Prostate gland (tissue), 2 donors: ENCODE data around the gene SLA2. TPM values are rescaled to one million over a fixed set of nuclear protein-coding genes. Genes with fewer than 3 reads are reported as not detected.

Experiments used
- DNase-seq: peaks from one replicate; pipeline ENCODE4 v3.0.0-alpha.2; 2019; ENCODE audit warnings: low spot score
- H3K27ac ChIP-seq, 2 donors: fragments of 200-600 bp; sonication (generic); 2 replicates each; pipeline ENCODE4 v1.5.1; 2017 to 2019
- H3K27me3 ChIP-seq: fragments of 200-600 bp; sonication (generic); replicated peaks from 2 replicates; pipeline ENCODE4 v1.5.1; 2019; ENCODE audit not compliant: insufficient read depth
- H3K36me3 ChIP-seq, 2 donors: fragments of 200-600 bp; sonication (generic); 1 replicate in 1 of 2; 2 replicates in 1 of 2; pipeline versions ENCODE4 v1.5.1 to v1.8.1; 2017 to 2019
- H3K4me1 ChIP-seq: fragments of 200-600 bp; sonication (generic); replicated peaks from 2 replicates; pipeline ENCODE4 v1.5.1; 2019
- H3K4me3 ChIP-seq, 2 donors: fragments of 200-600 bp; sonication (generic); 2 replicates each; pipeline ENCODE4 v1.5.1; 2017 to 2019
- H3K9me3 ChIP-seq: fragments of 200-600 bp; sonication (generic); 2 replicates; pipeline ENCODE4 v1.5.1; 2017
- CTCF ChIP-seq, 4 experiments: fragments of 200-600 bp in 2 of 4; fragments of 450-650 bp in 2 of 4; sonication (generic) in 2 of 4; IDR thresholded peaks; 1 replicate in 3 of 4; 2 replicates in 1 of 4; pipeline ENCODE4 v1.5.1; 2016 to 2019; ENCODE audit warnings: antibody characterized with exemption in 4 of 4, mild to moderate bottlenecking in 2 of 4, moderate library complexity in 2 of 4
- POLR2A ChIP-seq: fragments of 450-650 bp; IDR thresholded peaks from one replicate; pipeline ENCODE4 v1.6.1; 2016; ENCODE audit warnings: antibody characterized with exemption, mild to moderate bottlenecking
- POLR2AphosphoS5 ChIP-seq: sonication (generic); formaldehyde crosslinking; IDR thresholded peaks from one replicate; pipeline ENCODE4 v1.6.1; 2017; ENCODE audit warnings: antibody characterized with exemption
- WGBS: methylation state at CpG from one replicate; pipeline ENCODE4 v1.1.5; 2018; 5-methylcytosine and 5-hydroxymethylcytosine counted together
- intact Hi-C: fragments of 100-400 bp; cut with DNase I; formaldehyde crosslinking; loops from one replicate; pipeline ENCODE4 v1.14.2; 2022
- total RNA-seq, 2 donors: library from RNA; depleted of rRNA; stranded (reverse); fragments of >200 nt; gene quantifications; one replicate each; pipeline ENCODE4 v1.1.0, GENCODE V29; 2016

SLA2 gene
- total RNA-seq, 2 donors from 2014 or later = 0.28 to 0.73 TPM

GRCh38 chr20:36632147-36632486 is 13.9 kb downstream of the SLA2 start:
- TF ChIP-seq POLR2A = no peak
- no peak for TF ChIP-seq CTCF (IDR thresholded peaks at IDR 0.05)
- no peak for TF ChIP-seq POLR2AphosphoS5
- no peak for DNase-seq
- H3K9me3 ChIP-seq = no peaks in the 10 kb centered on the region
- no peak overlapping the region for H3K27ac ChIP-seq
- no peak overlapping the region for H3K4me3 ChIP-seq
- WGBS = 88% methylated on average over 3 of the region's 3 CpGs
- intact Hi-C loops = no loop called here
- no peaks in the 10 kb centered on the region for H3K4me1 ChIP-seq
- no peaks in the 10 kb centered on the region for H3K36me3 ChIP-seq
- H3K27me3 ChIP-seq = no peaks in the 10 kb centered on the region

- intact Hi-C loops = no loop called here
- H3K27me3 ChIP-seq = no peaks in the 10 kb centered on the region
- no peak overlapping the region for H3K27ac ChIP-seq
- DNase-seq = no peak
- no peaks in the 10 kb centered on the region for H3K36me3 ChIP-seq
- no peaks in the 10 kb centered on the region for H3K9me3 ChIP-seq
- no peaks in the 10 kb centered on the region for H3K4me1 ChIP-seq
- 95% methylated on average over 6 of the region's 6 CpGs for WGBS
- H3K4me3 ChIP-seq = no peak overlapping the region
- TF ChIP-seq CTCF (IDR thresholded peaks at IDR 0.05) = no peak
- TF ChIP-seq POLR2A = no peak
- TF ChIP-seq POLR2AphosphoS5 = no peak
These were observed 14.3 kb downstream of the SLA2 start for GRCh38 chr20:36631646-36632045.

- 72% methylated on average over 15 of the region's 15 CpGs for WGBS
- intact Hi-C loops = no loop called here
- H3K4me3 ChIP-seq = no peak overlapping the region
- no peaks in the 10 kb centered on the region for H3K9me3 ChIP-seq
- no peaks in the 10 kb centered on the region for H3K36me3 ChIP-seq
- TF ChIP-seq POLR2AphosphoS5 = no peak
- no peak for TF ChIP-seq POLR2A
- no peak for TF ChIP-seq CTCF (IDR thresholded peaks at IDR 0.05)
- DNase-seq = no peak
- H3K4me1 ChIP-seq = no peaks in the 10 kb centered on the region
- H3K27ac ChIP-seq = no peak overlapping the region
- no peaks in the 10 kb centered on the region for H3K27me3 ChIP-seq
These were observed 16.0 kb downstream of the SLA2 start for GRCh38 chr20:36629719-36630681.

- no peak for DNase-seq
- intact Hi-C loops = no loop called here
- Histone ChIP-seq H3K36me3 (no peaks in the 10 kb centered on the region), H3K27me3 (no peaks in the 10 kb centered on the region), H3K4me3 (no peak overlapping the region), H3K4me1 (peaks cover 3% of the 10 kb centered on the region), H3K27ac (no peak overlapping the region), H3K9me3 (no peaks in the 10 kb centered on the region)
- WGBS = 90% methylated on average over 7 of the region's 7 CpGs
- no peak for TF ChIP-seq POLR2A
- TF ChIP-seq POLR2AphosphoS5 = no peak
- no peak for TF ChIP-seq CTCF (IDR thresholded peaks at IDR 0.05)
These were observed 17.9 kb downstream of the SLA2 start for GRCh38 chr20:36628076-36628475.

- Histone ChIP-seq H3K4me3 (no peak overlapping the region), H3K27ac (no peak overlapping the region), H3K36me3 (no peaks in the 10 kb centered on the region), H3K27me3 (no peaks in the 10 kb centered on the region), H3K9me3 (no peaks in the 10 kb centered on the region), H3K4me1 (peaks cover 3% of the 10 kb centered on the region)
- 67% methylated on average over 2 of the region's 2 CpGs for WGBS
- no peak for TF ChIP-seq POLR2AphosphoS5
- no peak for TF ChIP-seq CTCF (IDR thresholded peaks at IDR 0.05)
- TF ChIP-seq POLR2A = no peak
- no peak for DNase-seq
- intact Hi-C loops = no loop called here
These were observed 21.1 kb downstream of the SLA2 start for GRCh38 chr20:36624944-36625324.
